SK-N-SH treated with all-trans-retinoic acid at 6 μM for 48 hours (cell line): ENCODE measurements around the gene UHRF2.

Source experiments
- CSDC2 ChIP-seq: fragments of 250-450 bp; sonication (Bioruptor Pico); IDR thresholded peaks from 2 replicates; pipeline ENCODE4 v1.5.0; 2020; ENCODE audit warnings: mild to moderate bottlenecking, moderate library complexity
- GLIS3 ChIP-seq: fragments of 250-450 bp; sonication (Bioruptor Pico); IDR thresholded peaks from 2 replicates; pipeline ENCODE4 v1.5.0; 2020; ENCODE audit warnings: mild to moderate bottlenecking, moderate library complexity

- TF ChIP-seq CSDC2 (CRISPR knock-in tag) (no peak), GLIS3 (CRISPR knock-in tag) (no peak)
Observed at GRCh38 chr9:6461619-6462018, 48.6 kb downstream of the UHRF2 start.
